Measurements from ENCODE around the gene RECQL5.

GRCh38 chr17:75664099-75664549 is 2.8 kb downstream of the RECQL5 start:
- TF ChIP-seq CTCF (IDR thresholded peaks at IDR 0.05): no peak
- no peak for TF ChIP-seq POLR2AphosphoS5 (IDR thresholded peaks at IDR 0.05; ENCODE audit: low read depth, low read length)
- TF ChIP-seq REST (IDR thresholded peaks at IDR 0.05; ENCODE audit: insufficient read depth in 1 of 2, low read depth in 2 of 2, low read length in 1 of 2): no peak
